WTC11 (cell line): ENCODE results near the gene CARD6. TPM values are rescaled to one million over a fixed set of nuclear protein-coding genes. Genes with fewer than 3 reads are reported as not detected.
"Not testable (repeated sequence)": the region's sequence is repeated elsewhere in the genome, so short reads cannot be mapped to it uniquely, and the experiment has no call there.

ENCODE experiments used
- ATAC-seq: fragments of 200-7000 bp; cut with Tn5 transposase; 2 replicates; pipeline ENCODE4 v1.10.0; 2021; ENCODE audit warnings: mild to moderate bottlenecking, moderate library complexity
- CTCF ChIA-PET: fragments of 300-600 bp; sonication (Branson Sonifier 250); formaldehyde crosslinking; loops from one replicate; lab custom pipeline; 2021; ENCODE audit warnings: antibody characterized with exemption; lab: Charles Lee
- POLR2A ChIA-PET: fragments of 350-600 bp; sonication (Branson Sonifier 250); formaldehyde crosslinking; loops from one replicate; lab custom pipeline; 2021; ENCODE audit warnings: antibody characterized with exemption; lab: Charles Lee
- DNase-seq: peaks from one replicate; pipeline ENCODE4 v3.0.0; 2021; ENCODE audit warnings: low spot score
- H3K27ac Mint-ChIP-seq: 2 replicates; pipeline ENCODE4 v1.8.0; 2021; ENCODE audit warnings: mixed read lengths
- H3K27me3 Mint-ChIP-seq: 2 replicates; pipeline ENCODE4 v1.8.0; 2021; ENCODE audit warnings: low read depth, mild to moderate bottlenecking, moderate library complexity, mixed read lengths
- H3K36me3 Mint-ChIP-seq: 2 replicates; pipeline ENCODE4 v1.8.0; 2021; ENCODE audit warnings: mixed read lengths
- H3K4me1 Mint-ChIP-seq: 2 replicates; pipeline ENCODE4 v1.8.0; 2022; ENCODE audit warnings: mixed read lengths
- H3K4me3 Mint-ChIP-seq: 2 replicates; pipeline ENCODE4 v1.8.0; 2021; ENCODE audit warnings: mild to moderate bottlenecking, moderate library complexity, mixed read lengths
- H3K9me3 Mint-ChIP-seq: 2 replicates; pipeline ENCODE4 v1.8.0; 2021; ENCODE audit warnings: mixed read lengths
- AFF4 ChIP-seq: sonication (generic); formaldehyde crosslinking; IDR thresholded peaks from 2 replicates; pipeline ENCODE4 v1.8.1; 2023; ENCODE audit warnings: mild to moderate bottlenecking, missing genetic modification reagents, borderline replicate concordance
- CREB1 ChIP-seq: sonication (generic); formaldehyde crosslinking; IDR thresholded peaks from 2 replicates; pipeline ENCODE4 v1.8.0; 2023; ENCODE audit warnings: mild to moderate bottlenecking, missing genetic modification reagents
- E2F1 ChIP-seq: sonication (generic); formaldehyde crosslinking; IDR thresholded peaks from 2 replicates; pipeline ENCODE4 v1.8.0; 2022; ENCODE audit warnings: mild to moderate bottlenecking, missing genetic modification reagents
- FOXK1 ChIP-seq: sonication (generic); formaldehyde crosslinking; IDR thresholded peaks from 2 replicates; pipeline ENCODE4 v1.8.0; 2022; ENCODE audit warnings: mild to moderate bottlenecking, moderate library complexity, missing genetic modification reagents
- OVOL2 ChIP-seq: fragments of 250-450 bp; sonication (Bioruptor Pico); IDR thresholded peaks from 2 replicates; pipeline ENCODE4 v1.9.0; 2021; ENCODE audit warnings: mild to moderate bottlenecking, borderline replicate concordance
- RELA ChIP-seq: sonication (generic); formaldehyde crosslinking; IDR thresholded peaks from 2 replicates; pipeline ENCODE4 v1.8.1; 2022; ENCODE audit warnings: missing genetic modification reagents, mild to moderate bottlenecking, borderline replicate concordance
- ZNF219 ChIP-seq: sonication (generic); formaldehyde crosslinking; IDR thresholded peaks from 2 replicates; pipeline ENCODE4 v1.8.0; 2023; ENCODE audit warnings: missing genetic modification reagents, mild to moderate bottlenecking, borderline replicate concordance
- ZNF263 ChIP-seq: sonication (generic); formaldehyde crosslinking; IDR thresholded peaks from 2 replicates; pipeline ENCODE4 v1.8.1; 2022; ENCODE audit warnings: low read depth, mild to moderate bottlenecking, moderate library complexity, missing genetic modification reagents
- total RNA-seq: library from RNA; stranded (reverse); gene quantifications from 3 replicates; pipeline ENCODE4 v1.2.3, GENCODE V29; 2021
- TF ChIP-seq, protein P1 (sequence below): fragments of 250-450 bp; sonication (Bioruptor Pico); IDR thresholded peaks from 2 replicates; pipeline ENCODE4 v2.1.2; 2022; ENCODE audit warnings: mild to moderate bottlenecking, moderate library complexity
- TF ChIP-seq, protein P2 (sequence below): sonication (generic); formaldehyde crosslinking; IDR thresholded peaks from 2 replicates; pipeline ENCODE4 v1.8.1; 2022; ENCODE audit warnings: missing genetic modification reagents, borderline replicate concordance
- TF ChIP-seq, protein P3 (sequence below): fragments of 250-450 bp; sonication (Bioruptor Pico); conservative IDR thresholded peaks from 2 replicates; pipeline ENCODE4 v1.9.0; 2021; ENCODE audit warnings: mild to moderate bottlenecking
- TF ChIP-seq, protein P4 (sequence below): sonication (generic); formaldehyde crosslinking; IDR thresholded peaks from 2 replicates; pipeline ENCODE4 v1.8.0; 2022; ENCODE audit warnings: missing genetic modification reagents
- TF ChIP-seq, protein P5 (sequence below): fragments of 250-450 bp; sonication (Bioruptor Pico); IDR thresholded peaks from 2 replicates; pipeline ENCODE4 v1.8.0; 2021; ENCODE audit warnings: mild to moderate bottlenecking

Gene CARD6
- total RNA-seq, 1 experiment from 2014 or later = 0.24 TPM

DNA sequence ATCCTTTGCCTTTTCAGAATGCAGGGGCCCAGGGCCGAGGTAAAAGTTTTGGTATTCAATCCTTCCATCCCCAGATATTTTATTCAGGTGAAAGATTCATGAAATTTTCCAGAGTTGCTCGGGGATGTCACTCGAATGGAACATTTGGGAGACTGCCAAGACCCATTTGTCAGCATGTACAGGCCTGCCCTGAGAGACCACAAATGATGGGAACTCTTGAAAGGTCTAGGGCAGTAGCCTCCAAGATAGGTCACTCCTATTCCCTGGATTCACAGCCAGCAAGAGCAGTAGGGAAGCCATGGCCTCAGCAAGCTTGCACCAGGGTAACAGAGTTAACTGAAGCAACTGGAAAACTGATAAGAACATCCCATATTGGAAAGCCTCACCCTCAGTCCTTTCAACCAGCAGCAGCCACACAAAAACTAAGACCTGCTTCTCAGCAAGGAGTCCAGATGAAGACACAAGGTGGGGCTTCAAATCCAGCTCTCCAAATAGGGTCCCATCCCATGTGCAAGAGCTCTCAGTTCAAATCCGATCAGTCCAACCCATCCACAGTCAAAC lies 12.5 kb downstream of the CARD6 start (continued):
- TF ChIP-seq AFF4 (no peak), ZNF219 (no peak)
- TF ChIP-seq, protein P1, sequence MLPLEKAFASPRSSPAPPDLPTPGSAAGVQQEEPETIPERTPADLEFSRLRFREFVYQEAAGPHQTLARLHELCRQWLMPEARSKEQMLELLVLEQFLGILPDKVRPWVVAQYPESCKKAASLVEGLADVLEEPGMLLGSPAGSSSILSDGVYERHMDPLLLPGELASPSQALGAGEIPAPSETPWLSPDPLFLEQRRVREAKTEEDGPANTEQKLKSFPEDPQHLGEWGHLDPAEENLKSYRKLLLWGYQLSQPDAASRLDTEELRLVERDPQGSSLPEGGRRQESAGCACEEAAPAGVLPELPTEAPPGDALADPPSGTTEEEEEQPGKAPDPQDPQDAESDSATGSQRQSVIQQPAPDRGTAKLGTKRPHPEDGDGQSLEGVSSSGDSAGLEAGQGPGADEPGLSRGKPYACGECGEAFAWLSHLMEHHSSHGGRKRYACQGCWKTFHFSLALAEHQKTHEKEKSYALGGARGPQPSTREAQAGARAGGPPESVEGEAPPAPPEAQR = no peak
- TF ChIP-seq, all 79 proteins: peak for 0

GRCh38 chr5:40860711-40861110 lies 19.5 kb downstream of the CARD6 start:
- Mint-ChIP-seq H3K4me3 (no peak overlapping the region), H3K9me3 (peaks cover 24% of the 10 kb centered on the region), H3K27me3 (peaks cover 4% of the 10 kb centered on the region; the same call in 1 of the 2 replicates), H3K36me3 (peaks cover 18% of the 10 kb centered on the region), H3K4me1 (no peaks in the 10 kb centered on the region), H3K27ac (no peak overlapping the region)
- DNase-seq = no peak
- TF ChIP-seq E2F1 (CRISPR knock-in tag) = no peak
- TF ChIP-seq, protein P2, sequence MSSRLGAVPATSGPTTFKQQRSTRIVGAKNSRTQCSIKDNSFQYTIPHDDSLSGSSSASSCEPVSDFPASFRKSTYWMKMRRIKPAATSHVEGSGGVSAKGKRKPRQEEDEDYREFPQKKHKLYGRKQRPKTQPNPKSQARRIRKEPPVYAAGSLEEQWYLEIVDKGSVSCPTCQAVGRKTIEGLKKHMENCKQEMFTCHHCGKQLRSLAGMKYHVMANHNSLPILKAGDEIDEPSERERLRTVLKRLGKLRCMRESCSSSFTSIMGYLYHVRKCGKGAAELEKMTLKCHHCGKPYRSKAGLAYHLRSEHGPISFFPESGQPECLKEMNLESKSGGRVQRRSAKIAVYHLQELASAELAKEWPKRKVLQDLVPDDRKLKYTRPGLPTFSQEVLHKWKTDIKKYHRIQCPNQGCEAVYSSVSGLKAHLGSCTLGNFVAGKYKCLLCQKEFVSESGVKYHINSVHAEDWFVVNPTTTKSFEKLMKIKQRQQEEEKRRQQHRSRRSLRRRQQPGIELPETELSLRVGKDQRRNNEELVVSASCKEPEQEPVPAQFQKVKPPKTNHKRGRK (CRISPR knock-in tag) = no peak
- ChIA-PET POLR2A (no interaction called here), CTCF (interaction anchor here (1.0 kb wide), 1 partner anchor 18 kb away, joined by 3 read pairs; no protein-coding TSS in a partner anchor)
- no peak for ATAC-seq

DNA sequence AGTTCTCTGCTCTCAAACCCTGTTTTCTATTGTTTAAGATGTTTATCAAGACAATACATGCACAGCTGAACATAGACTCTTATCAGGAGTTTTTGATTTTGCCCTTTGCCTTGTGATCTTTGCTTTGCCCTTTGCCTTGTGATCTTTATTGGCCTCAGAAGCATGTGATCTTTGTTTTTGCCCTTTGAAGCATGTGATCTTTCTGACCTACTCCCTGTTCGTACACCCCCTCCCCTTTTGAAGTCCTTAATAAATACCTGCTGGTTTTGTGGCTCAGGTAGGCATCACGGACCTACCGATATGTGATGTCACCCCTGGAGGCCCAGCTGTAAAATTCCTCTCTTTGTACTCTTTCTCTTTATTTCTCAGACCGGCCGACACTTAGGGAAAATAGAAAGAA lies 23.8 kb downstream of the CARD6 start:
- H3K4me1 Mint-ChIP-seq, H3K27ac Mint-ChIP-seq, H3K4me3 Mint-ChIP-seq, ATAC-seq, H3K27me3 Mint-ChIP-seq, DNase-seq, CTCF ChIA-PET, POLR2A ChIA-PET: not testable (repeated sequence)
- peaks cover 19% of the 10 kb centered on the region for H3K36me3 Mint-ChIP-seq
- peaks cover 28% of the 10 kb centered on the region for H3K9me3 Mint-ChIP-seq

DNA sequence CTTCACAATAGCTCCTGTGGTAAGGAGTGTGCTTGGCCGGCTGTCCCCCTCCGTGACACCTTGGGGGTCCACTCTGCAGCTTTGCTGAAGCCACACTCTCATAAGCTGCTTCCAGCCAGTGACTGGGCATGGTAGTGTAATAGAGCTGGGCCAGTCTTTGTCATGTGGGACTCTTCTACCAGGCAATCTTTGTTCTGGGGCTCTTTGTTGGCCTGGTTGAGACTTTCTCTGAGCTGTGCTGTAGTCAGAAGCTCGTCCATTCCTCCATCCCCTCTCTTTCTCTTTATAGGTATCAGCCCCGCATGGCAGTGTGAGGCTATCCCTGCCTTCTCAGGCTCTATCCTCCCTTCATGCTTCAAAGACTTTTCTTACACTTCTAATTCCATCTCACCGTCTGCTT lies 25.7 kb downstream of the CARD6 start:
- ChIA-PET CTCF (interaction anchor here (1.1 kb wide), 1 partner anchor 1879 kb away, joined by 3 read pairs; no protein-coding TSS in a partner anchor), POLR2A (no interaction called here)
- no peak for DNase-seq
- Mint-ChIP-seq H3K4me3 (no peak overlapping the region), H3K4me1 (peaks cover 23% of the 10 kb centered on the region), H3K9me3 (peaks cover 24% of the 10 kb centered on the region), H3K36me3 (peaks cover 19% of the 10 kb centered on the region), H3K27ac (no peak overlapping the region), H3K27me3 (peaks cover 4% of the 10 kb centered on the region; the same call in 1 of the 2 replicates)
- ATAC-seq = no peak; the same call in 1 of the 2 replicates
- TF ChIP-seq FOXK1 (CRISPR knock-in tag) (no peak), ZNF263 (no peak), OVOL2 (CRISPR knock-in tag) (no peak), CREB1 (CRISPR knock-in tag) (no peak), ZNF219 (no peak), RELA (CRISPR knock-in tag) (no peak)
- TF ChIP-seq, protein P3, sequence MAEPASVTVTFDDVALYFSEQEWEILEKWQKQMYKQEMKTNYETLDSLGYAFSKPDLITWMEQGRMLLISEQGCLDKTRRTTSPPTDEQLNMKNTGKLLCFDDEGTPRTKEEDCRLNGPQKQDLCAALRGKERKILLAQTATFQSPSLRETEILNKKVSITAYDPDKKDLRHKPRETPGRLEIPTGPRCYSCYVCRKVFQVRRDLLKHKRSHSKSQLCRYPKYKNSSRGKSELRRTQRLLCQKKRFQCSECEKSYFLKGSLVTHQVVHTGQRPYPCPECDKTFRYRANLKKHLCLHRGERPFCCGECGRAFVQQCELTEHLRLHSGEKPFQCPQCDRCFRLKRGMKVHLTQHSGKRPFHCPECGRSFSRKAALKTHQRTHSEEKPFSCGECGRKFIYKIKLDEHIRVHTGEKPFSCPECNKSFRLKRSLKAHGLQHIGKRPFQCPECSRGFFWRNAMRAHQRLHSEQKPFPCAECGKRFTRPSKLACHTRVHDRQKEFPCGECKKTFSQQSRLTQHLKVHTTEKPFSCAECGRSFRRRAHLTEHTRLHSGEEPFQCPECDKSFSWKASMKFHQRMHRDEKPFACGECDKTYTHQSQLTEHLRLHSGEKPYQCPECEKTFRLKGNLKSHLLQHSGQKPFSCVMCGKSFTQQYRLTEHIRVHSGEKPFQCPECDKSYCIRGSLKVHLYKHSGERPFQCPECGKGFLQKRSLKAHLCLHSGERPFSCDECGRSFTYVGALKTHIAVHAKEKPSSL (CRISPR knock-in tag) = no peak
- TF ChIP-seq, protein P4, sequence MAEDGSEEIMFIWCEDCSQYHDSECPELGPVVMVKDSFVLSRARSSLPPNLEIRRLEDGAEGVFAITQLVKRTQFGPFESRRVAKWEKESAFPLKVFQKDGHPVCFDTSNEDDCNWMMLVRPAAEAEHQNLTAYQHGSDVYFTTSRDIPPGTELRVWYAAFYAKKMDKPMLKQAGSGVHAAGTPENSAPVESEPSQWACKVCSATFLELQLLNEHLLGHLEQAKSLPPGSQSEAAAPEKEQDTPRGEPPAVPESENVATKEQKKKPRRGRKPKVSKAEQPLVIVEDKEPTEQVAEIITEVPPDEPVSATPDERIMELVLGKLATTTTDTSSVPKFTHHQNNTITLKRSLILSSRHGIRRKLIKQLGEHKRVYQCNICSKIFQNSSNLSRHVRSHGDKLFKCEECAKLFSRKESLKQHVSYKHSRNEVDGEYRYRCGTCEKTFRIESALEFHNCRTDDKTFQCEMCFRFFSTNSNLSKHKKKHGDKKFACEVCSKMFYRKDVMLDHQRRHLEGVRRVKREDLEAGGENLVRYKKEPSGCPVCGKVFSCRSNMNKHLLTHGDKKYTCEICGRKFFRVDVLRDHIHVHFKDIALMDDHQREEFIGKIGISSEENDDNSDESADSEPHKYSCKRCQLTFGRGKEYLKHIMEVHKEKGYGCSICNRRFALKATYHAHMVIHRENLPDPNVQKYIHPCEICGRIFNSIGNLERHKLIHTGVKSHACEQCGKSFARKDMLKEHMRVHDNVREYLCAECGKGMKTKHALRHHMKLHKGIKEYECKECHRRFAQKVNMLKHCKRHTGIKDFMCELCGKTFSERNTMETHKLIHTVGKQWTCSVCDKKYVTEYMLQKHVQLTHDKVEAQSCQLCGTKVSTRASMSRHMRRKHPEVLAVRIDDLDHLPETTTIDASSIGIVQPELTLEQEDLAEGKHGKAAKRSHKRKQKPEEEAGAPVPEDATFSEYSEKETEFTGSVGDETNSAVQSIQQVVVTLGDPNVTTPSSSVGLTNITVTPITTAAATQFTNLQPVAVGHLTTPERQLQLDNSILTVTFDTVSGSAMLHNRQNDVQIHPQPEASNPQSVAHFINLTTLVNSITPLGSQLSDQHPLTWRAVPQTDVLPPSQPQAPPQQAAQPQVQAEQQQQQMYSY (CRISPR knock-in tag) = no peak
- TF ChIP-seq, protein P5, sequence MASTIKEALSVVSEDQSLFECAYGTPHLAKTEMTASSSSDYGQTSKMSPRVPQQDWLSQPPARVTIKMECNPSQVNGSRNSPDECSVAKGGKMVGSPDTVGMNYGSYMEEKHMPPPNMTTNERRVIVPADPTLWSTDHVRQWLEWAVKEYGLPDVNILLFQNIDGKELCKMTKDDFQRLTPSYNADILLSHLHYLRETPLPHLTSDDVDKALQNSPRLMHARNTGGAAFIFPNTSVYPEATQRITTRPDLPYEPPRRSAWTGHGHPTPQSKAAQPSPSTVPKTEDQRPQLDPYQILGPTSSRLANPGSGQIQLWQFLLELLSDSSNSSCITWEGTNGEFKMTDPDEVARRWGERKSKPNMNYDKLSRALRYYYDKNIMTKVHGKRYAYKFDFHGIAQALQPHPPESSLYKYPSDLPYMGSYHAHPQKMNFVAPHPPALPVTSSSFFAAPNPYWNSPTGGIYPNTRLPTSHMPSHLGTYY (CRISPR knock-in tag) = no peak
